Stomach (tissue), 4 donors: ENCODE results near the gene ELOB.

ENCODE experiments used
- CTCF ChIP-seq, 7 experiments: fragments of 450-650 bp in 4 of 7; fragments of 200-600 bp in 3 of 7; sonication (generic) in 3 of 7; IDR thresholded peaks; one replicate each; pipeline ENCODE4 v1.5.1; 2016 to 2019; ENCODE audit warnings: antibody characterized with exemption in 7 of 7, control low read depth in 2 of 7, mild to moderate bottlenecking in 1 of 7
- EP300 ChIP-seq: sonication (generic); formaldehyde crosslinking; IDR thresholded peaks from one replicate; pipeline ENCODE4 v1.6.1; 2017; ENCODE audit warnings: antibody characterized with exemption
- POLR2A ChIP-seq, 4 donors: fragments of 450-650 bp; IDR thresholded peaks; one replicate each; pipeline ENCODE4 v1.6.1; 2016; ENCODE audit warnings: antibody characterized with exemption in 4 of 4, control low read depth in 2 of 4, mild to moderate bottlenecking in 1 of 4, moderate library complexity in 1 of 4

DNA sequence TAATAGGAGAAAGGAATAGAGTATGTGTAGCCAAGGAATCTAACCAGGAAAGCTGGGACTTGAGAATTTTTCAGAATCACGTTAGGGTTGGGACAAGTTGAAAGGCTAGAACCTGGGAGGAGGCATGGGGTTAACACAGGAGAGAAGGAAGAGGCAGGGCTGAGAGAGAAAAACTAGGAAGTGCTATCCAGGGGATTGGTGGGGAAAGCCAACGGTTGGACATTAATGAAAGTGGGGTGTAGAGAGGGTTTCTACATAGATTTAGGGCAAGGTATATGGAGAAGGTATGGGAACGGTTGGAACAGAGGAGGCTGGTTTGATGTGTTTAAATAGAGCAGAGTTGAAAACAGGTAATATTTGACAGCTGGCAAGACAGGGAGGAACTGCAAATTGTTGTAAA is 21.9 kb downstream of the ELOB start:
- TF ChIP-seq CTCF (IDR thresholded peaks at IDR 0.05) (no peak), POLR2A (IDR thresholded peaks at IDR 0.05) (no peak), EP300 (no peak)
